NK-92 (cell line): Measurements from ENCODE around the gene GSK3B.

Experiments
- DNase-seq: peaks from one replicate; lab custom pipeline; 2025; ENCODE audit not compliant: unreplicated experiment; lab: John Stamatoyannopoulos, UW

GSK3B gene

GRCh38 chr3:120093911-120094775 is at the start of gene GSK3B:
TSS of gene GSK3B (minus strand) at chr3:120094447. CDS start at chr3:120093434, 1,013 bp downstream.
- peak; percentile 39 for DNase-seq

- DNase-seq, result no peak
Observed at GRCh38 chr3:120143676-120144075, 49.4 kb upstream of the GSK3B start.

DNA sequence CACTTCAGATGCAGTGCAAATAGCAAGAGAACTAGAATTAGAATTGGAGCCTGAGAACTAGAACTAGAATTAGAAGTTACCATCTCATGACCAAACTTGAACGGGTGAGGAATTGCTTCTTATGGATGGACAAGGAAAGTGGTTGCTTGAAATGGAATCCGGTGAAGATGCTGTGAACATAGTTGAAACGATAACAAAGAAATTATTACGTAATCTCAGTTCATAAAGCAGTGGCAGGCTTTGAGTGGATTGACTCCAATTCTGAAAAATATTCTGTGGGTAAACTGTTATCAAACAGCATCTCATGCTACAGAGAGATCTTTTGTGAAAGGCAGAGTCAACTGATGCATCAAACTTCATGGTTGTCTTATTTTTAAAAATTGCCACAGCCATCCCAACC is 48.0 kb upstream of the GSK3B start:
- DNase-seq, result no peak

DNA sequence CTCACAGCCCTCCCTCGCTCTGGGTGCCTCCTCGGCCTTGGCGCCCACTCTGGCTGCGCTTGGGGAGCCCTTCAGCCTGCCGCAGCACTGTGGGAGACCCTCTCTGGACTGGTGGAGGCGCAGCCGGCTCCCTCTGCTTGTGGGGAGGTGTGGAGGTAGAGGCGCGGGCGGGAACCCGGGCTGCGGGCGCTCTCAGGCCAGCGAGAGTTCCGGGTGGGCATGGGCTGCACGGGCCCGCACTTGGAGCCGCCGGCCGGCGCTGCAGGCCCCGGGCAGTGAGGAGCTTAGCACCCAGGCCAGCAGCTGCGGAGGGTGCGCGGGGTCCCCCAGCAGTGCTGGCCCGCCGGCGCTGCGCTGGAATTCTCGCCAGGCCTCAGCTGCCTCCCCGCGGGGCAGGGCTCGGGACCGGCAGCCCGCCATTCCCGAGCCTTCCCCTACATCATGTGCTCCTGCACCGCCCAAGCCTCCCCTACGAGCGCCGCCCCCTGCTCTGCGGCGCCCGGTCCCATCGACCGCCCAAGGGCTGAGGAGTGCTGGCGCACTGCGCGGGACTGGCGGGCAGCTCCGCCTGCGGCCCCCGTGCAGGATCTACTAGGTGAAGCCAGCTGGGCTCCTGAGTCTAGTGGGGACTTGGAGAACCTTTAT is 46.0 kb upstream of the GSK3B start:
- DNase-seq, result no peak

- no peak for DNase-seq
Observed at GRCh38 chr3:120139140-120139539, 44.9 kb upstream of the GSK3B start.

- DNase-seq, result no peak
Observed at GRCh38 chr3:120137548-120137947, 43.3 kb upstream of the GSK3B start.

GRCh38 chr3:120130656-120131055 is 36.4 kb upstream of the GSK3B start:
- DNase-seq, result no peak

DNA sequence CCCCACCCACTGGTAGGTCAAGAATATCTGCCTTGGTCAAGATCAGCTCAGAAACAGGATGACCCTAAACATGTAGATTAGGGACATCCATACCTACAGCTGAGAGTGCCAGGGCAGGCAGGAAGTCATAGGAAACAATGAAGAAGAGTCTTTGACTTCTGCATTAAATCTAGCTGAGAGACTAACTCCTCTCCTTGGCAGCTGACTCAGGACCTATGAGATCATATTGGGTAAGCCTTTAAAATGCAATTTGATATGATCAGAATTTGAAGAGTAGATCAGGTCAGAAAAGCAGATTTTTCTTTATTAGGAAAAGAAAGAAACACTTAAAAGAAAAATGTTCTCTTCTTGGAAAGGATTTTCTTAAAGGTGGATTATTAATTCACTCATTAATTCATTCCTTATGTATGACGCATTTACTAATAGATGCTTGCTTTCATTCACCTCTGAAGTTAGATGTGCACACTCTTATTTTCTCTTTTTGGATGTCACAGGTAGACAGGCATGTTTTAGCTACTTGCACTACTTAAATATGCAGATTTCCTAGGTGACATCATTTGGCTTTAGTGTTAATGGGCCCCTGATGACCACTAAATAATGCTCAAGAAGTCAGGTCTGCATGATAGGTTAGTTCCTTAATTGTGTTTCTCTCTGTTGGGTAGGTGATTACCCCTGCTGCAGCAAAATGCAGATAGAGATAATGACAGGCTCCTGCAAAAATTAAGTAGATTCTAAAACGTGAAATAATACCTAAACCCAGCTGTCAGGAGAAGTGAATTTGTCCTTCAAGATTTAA is 35.7 kb upstream of the GSK3B start:
- no peak for DNase-seq

DNA sequence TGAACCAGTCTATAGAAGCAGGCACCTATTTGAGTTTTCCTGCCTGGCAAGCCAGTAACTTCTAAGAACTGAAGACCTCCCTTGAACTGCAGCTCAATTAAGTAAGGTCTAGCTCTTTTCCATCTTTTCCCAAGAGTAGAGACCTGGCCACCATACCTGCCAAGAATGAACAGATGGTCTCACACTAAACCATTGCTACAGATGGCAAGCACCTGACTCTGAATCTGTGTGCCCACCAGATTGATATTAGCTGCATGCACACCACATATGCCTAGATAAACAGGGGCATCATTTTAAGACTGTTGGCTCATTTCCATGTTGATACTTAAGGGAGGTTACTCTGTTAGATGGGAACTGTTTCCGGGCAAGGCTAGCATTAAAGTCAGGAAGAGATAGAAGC is 34.8 kb upstream of the GSK3B start:
- no peak for DNase-seq

GRCh38 chr3:120125992-120126391 is 31.7 kb upstream of the GSK3B start:
- no peak for DNase-seq

- DNase-seq, result no peak
Observed at GRCh38 chr3:120119846-120120510, 25.7 kb upstream of the GSK3B start.

DNA sequence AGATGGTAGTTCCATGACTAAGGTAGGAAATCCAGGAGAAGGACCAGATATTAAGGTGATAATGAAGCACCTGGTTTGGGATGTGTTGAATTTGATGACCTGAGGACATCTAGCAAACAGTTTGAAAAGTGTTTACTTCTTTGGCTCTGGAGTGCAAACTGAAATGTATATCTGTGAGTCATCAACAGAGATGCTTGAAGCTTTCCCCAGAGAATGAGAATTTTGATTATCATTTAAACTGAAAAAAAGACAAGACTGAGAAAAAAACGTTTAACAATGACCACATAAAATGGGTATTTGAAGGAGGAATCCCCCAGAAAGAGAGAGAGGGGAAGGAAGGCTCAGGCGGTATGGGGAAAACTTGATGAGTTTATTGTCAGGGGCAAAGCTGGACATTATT is 20.7 kb upstream of the GSK3B start:
- no peak for DNase-seq

DNA sequence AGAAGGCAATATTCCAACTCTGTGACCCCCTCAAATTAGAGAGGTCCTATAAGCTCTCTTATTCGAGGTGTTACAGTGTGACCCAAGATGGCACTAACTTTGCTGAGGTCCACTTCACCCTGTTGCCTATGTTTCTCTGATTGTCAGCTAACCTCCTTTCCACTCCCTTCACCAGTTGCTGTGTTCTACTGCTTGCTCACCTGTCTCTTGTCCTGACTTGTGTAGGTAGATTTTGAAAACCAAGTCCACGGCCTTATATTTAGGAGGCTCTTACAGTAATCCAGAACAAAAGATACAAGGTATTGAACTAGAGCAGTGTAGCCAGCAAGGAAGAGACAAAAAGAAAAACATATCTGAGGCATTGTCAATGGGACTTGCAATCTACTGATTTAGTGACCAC is 20.1 kb upstream of the GSK3B start:
- no peak for DNase-seq

GRCh38 chr3:120113128-120114116 is 19.2 kb upstream of the GSK3B start:
- no peak for DNase-seq

- no peak for DNase-seq
Observed at GRCh38 chr3:120111898-120112297, 17.7 kb upstream of the GSK3B start.

- no peak for DNase-seq
Observed at GRCh38 chr3:120103276-120103675, 9.0 kb upstream of the GSK3B start.

- DNase-seq, result no peak
Observed at GRCh38 chr3:120102674-120103073, 8.4 kb upstream of the GSK3B start.

GRCh38 chr3:120102232-120102631 is 8.0 kb upstream of the GSK3B start:
- no peak for DNase-seq

DNA sequence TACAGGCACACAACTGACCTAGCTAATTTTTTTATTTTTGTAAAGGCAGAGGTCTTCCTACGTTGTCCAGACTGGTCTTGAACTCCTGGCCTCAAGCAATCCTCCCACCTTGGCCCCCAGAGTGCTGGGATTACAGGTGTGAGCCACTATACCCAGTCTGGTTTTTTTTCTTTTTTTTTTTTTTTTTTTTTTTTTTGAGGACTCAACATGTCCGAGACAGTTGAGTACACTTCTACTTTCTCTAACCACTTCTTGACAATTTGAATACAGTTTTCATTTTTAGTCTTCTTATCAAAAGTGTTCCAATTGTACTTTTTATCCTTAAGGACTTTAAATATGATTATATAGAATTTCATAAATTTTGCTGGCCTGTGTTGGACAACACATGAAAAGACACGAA is 7.4 kb upstream of the GSK3B start:
- DNase-seq, result no peak

- no peak for DNase-seq
Observed at GRCh38 chr3:120100711-120101110, 6.5 kb upstream of the GSK3B start.
